Esophagus (tissue), 2 donors: ENCODE results near the gene SYCP2L. TPM values are rescaled to one million over a fixed set of nuclear protein-coding genes. Genes with fewer than 3 reads are reported as not detected.
"Not testable (repeated sequence)": the region's sequence is repeated elsewhere in the genome, so short reads cannot be mapped to it uniquely, and the experiment has no call there.

Experiments
- H3K27ac ChIP-seq, 2 donors: one replicate each; pipeline ENCODE4 v1.5.1; 2013; ENCODE audit warnings: low read depth in 2 of 2, mild to moderate bottlenecking in 2 of 2, inconsistent platforms in 1 of 2, low read length in 1 of 2, moderate library complexity in 1 of 2
- H3K27me3 ChIP-seq, 2 donors: one replicate each; pipeline ENCODE4 v1.6.1; 2013; ENCODE audit warnings: low read length in 2 of 2, control low read depth in 1 of 2, mild to moderate bottlenecking in 1 of 2; ENCODE audit not compliant: insufficient read depth in 2 of 2, control insufficient read depth in 1 of 2
- H3K36me3 ChIP-seq, 2 donors: one replicate each; pipeline ENCODE4 v1.6.1; 2013; ENCODE audit warnings: low read length in 1 of 2; ENCODE audit not compliant: control insufficient read depth in 2 of 2, insufficient read depth in 2 of 2
- H3K4me1 ChIP-seq, 2 donors: one replicate each; pipeline ENCODE4 v1.6.1; 2013; ENCODE audit warnings: low read length in 1 of 2; ENCODE audit not compliant: control insufficient read depth in 2 of 2, insufficient read depth in 2 of 2
- H3K4me3 ChIP-seq, 2 donors: one replicate each; pipeline ENCODE4 v1.5.1; 2013; ENCODE audit warnings: low read length in 2 of 2, mild to moderate bottlenecking in 2 of 2, low read depth in 1 of 2, moderate library complexity in 1 of 2
- H3K9me3 ChIP-seq, 2 donors: one replicate each; pipeline ENCODE4 v1.6.1; 2013; ENCODE audit warnings: mild to moderate bottlenecking in 2 of 2, low read depth in 1 of 2, low read length in 1 of 2, moderate library complexity in 1 of 2; ENCODE audit not compliant: control insufficient read depth in 2 of 2, insufficient read depth in 1 of 2
- WGBS, 2 donors: extraction: QIAGEN DNeasy Blood & Tissue Kit; methylation state at CpG; one replicate each; pipeline ENCODE4 v1.1.7; 2013; 5-methylcytosine and 5-hydroxymethylcytosine counted together
- polyA plus RNA-seq, 2 donors: library from polyadenylated mRNA; stranded (reverse); fragments of 200-250 nt; gene quantifications; one replicate each; pipeline ENCODE4 v1.2.3, GENCODE V29; 2013
- donor health status: healthy with polysubstance abuse.
- donor health status: Bipolar disorder and iron deficiency.

Gene SYCP2L
- polyA plus RNA-seq, 2 donors = 0.13 to 0.63 TPM

DNA sequence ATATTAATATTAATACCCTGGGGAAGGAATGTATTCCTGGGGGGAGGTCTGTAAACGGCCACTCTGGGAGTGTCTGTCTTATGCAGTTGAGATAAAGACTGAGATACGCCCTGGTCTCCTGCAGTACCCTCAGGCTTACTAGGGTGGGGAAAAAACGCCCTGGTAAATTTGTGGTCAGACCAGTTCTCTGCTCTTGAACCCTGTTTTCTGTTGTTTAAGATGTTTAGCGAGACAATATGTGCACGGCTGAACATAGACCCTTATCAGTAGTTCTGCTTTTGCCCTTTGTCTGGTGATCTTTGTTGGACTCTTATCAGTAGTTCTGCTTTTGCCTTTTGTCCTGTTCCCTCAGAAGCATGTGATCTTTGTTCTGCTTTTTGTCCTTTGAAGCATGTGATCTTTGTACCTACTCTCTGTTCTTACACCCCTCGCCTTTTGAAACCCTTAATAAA lies 33.0 kb upstream of the SYCP2L start:
- H3K4me3 ChIP-seq, H3K4me1 ChIP-seq, H3K9me3 ChIP-seq, H3K27ac ChIP-seq, H3K36me3 ChIP-seq, H3K27me3 ChIP-seq: not testable (repeated sequence)
- 64 to 70% methylated on average over 6 of the region's 6 CpGs for WGBS, 2 donors

GRCh38 chr6:10854922-10855632 lies 31.8 kb upstream of the SYCP2L start:
- no peak overlapping the region for H3K27ac ChIP-seq
- no peaks in the 10 kb centered on the region for H3K27me3 ChIP-seq
- no peaks in the 10 kb centered on the region for H3K36me3 ChIP-seq
- 75 to 83% methylated on average over 6 to 7 of the region's 7 CpGs for WGBS, 2 donors
- H3K9me3 ChIP-seq = peaks cover 0 to 3% of the 10 kb centered on the region in 2 donors
- H3K4me3 ChIP-seq = no peak overlapping the region
- no peaks in the 10 kb centered on the region for H3K4me1 ChIP-seq

GRCh38 chr6:10857259-10857658 lies 29.6 kb upstream of the SYCP2L start:
- no peaks in the 10 kb centered on the region for H3K4me1 ChIP-seq
- peaks cover 0 to 3% of the 10 kb centered on the region in 2 donors for H3K9me3 ChIP-seq
- no peaks in the 10 kb centered on the region for H3K27me3 ChIP-seq
- no peak overlapping the region for H3K4me3 ChIP-seq
- H3K27ac ChIP-seq = no peak overlapping the region
- WGBS, 2 donors = 88 to 93% methylated on average over 2 of the region's 2 CpGs
- no peaks in the 10 kb centered on the region for H3K36me3 ChIP-seq

DNA sequence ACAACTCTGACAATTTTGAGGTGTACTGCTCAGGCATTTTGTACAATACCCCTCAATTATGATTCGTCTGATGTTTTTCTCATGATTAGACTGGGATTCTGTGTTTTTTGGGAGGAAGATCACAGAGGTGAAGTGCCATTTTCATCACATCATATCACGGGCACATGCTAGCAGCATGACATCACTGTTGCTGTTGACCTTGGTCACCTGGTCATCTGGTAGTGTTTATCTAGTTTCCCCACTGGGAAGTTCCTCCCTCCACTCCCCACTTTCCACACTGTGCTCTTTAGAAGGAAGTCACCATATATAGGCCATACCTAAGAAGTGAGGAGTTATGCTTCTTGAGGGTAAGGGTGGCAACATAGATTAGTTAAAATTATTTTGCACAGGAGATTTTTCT lies 25.8 kb upstream of the SYCP2L start:
- Histone ChIP-seq H3K36me3 (no peaks in the 10 kb centered on the region), H3K9me3 (no peaks in the 10 kb centered on the region), H3K27me3 (no peaks in the 10 kb centered on the region), H3K4me1 (no peaks in the 10 kb centered on the region), H3K4me3 (no peak overlapping the region), H3K27ac (no peak overlapping the region)
- 86 to 93% methylated on average over 2 of the region's 2 CpGs for WGBS, 2 donors

DNA sequence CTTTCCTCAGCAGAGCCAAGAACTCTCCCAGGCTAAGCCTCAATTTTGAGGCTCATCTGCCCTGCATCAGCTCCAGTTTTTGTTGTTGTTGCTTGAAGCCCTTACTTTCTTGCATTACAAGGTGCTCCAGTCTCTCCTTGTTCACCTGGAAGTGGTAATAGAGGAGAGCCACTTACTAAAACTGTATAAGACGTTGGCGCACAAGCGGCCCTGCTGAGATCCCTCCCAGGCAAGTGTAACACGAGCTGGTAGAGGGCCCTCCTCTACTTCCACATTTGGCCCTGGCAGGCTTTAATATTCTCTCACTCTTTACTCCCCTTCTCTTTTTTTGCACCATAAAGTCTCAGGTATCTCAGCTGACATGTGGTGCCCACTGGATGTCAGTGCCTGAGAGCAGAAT lies 24.5 kb upstream of the SYCP2L start:
- H3K36me3 ChIP-seq = no peaks in the 10 kb centered on the region
- no peak overlapping the region for H3K4me3 ChIP-seq
- no peaks in the 10 kb centered on the region for H3K4me1 ChIP-seq
- H3K27ac ChIP-seq = no peak overlapping the region
- H3K9me3 ChIP-seq = no peaks in the 10 kb centered on the region
- H3K27me3 ChIP-seq = no peaks in the 10 kb centered on the region
- WGBS, 2 donors = 85 to 88% methylated on average over 4 of the region's 4 CpGs

GRCh38 chr6:10863031-10863430 lies 23.8 kb upstream of the SYCP2L start:
- not testable (repeated sequence) for H3K36me3 ChIP-seq, H3K27ac ChIP-seq, H3K27me3 ChIP-seq, H3K4me3 ChIP-seq, H3K9me3 ChIP-seq, H3K4me1 ChIP-seq
- 93 to 95% methylated on average over 6 to 7 of the region's 7 CpGs for WGBS, 2 donors

- not testable (repeated sequence) for H3K36me3 ChIP-seq, H3K4me3 ChIP-seq, H3K27me3 ChIP-seq, H3K27ac ChIP-seq, H3K4me1 ChIP-seq, H3K9me3 ChIP-seq
- 79 to 80% methylated on average over 3 of the region's 3 CpGs for WGBS, 2 donors
These were observed 20.1 kb upstream of the SYCP2L start for GRCh38 chr6:10866709-10867108.

GRCh38 chr6:10867952-10868351 lies 18.9 kb upstream of the SYCP2L start:
- Histone ChIP-seq H3K36me3 (no peaks in the 10 kb centered on the region), H3K27ac (no peak overlapping the region), H3K27me3 (no peaks in the 10 kb centered on the region), H3K4me3 (no peak overlapping the region), H3K4me1 (no peaks in the 10 kb centered on the region), H3K9me3 (no peaks in the 10 kb centered on the region)
- 82 to 85% methylated on average over 3 of the region's 3 CpGs for WGBS, 2 donors

DNA sequence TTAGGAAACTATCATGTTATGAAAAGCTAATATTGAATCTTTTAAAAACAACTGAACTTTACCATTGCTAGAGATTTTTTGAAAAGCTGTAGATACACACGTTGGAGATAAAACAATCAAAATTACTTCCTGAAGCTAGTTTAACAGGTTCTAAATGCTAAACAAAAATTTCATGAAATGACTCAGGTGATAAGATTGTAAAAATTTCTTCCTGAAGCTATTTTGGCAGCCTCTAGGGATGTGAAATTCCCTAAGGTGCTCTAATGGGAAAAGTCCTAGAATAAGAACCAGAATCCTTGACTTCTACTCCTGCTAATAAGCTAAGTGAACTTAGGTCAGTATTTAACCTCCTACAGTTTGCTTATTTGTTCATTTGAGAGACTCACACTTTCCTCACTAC lies 13.5 kb upstream of the SYCP2L start:
- Histone ChIP-seq H3K9me3 (no peaks in the 10 kb centered on the region), H3K4me3 (no peak overlapping the region), H3K36me3 (no peaks in the 10 kb centered on the region), H3K27me3 (no peaks in the 10 kb centered on the region), H3K4me1 (no peaks in the 10 kb centered on the region), H3K27ac (no peak overlapping the region)
- WGBS, 2 donors = 17 to 26% methylated on average over 1 of the region's 1 CpG

GRCh38 chr6:10874207-10874606 lies 12.6 kb upstream of the SYCP2L start:
- WGBS, 2 donors = 86 to 88% methylated on average over 6 of the region's 6 CpGs
- Histone ChIP-seq H3K4me1 (no peaks in the 10 kb centered on the region), H3K4me3 (no peak overlapping the region), H3K9me3 (no peaks in the 10 kb centered on the region), H3K27me3 (no peaks in the 10 kb centered on the region), H3K27ac (no peak overlapping the region), H3K36me3 (no peaks in the 10 kb centered on the region)
